HG02885 (cell line): ENCODE measurements around the gene UPP1.
A peak's percentile ranks its signal among the peaks of the same experiment; 100 is the strongest.
"Not testable (repeated sequence)": the region's sequence is repeated elsewhere in the genome, so short reads cannot be mapped to it uniquely, and the experiment has no call there.

ENCODE experiments used
- ATAC-seq: cut with Tn5 transposase; IDR thresholded peaks from one replicate; pipeline ENCODE4 v1.9.1; 2021; ENCODE audit warnings: mild to moderate bottlenecking; ENCODE audit not compliant: unreplicated experiment, poor library complexity

The UPP1 gene

DNA sequence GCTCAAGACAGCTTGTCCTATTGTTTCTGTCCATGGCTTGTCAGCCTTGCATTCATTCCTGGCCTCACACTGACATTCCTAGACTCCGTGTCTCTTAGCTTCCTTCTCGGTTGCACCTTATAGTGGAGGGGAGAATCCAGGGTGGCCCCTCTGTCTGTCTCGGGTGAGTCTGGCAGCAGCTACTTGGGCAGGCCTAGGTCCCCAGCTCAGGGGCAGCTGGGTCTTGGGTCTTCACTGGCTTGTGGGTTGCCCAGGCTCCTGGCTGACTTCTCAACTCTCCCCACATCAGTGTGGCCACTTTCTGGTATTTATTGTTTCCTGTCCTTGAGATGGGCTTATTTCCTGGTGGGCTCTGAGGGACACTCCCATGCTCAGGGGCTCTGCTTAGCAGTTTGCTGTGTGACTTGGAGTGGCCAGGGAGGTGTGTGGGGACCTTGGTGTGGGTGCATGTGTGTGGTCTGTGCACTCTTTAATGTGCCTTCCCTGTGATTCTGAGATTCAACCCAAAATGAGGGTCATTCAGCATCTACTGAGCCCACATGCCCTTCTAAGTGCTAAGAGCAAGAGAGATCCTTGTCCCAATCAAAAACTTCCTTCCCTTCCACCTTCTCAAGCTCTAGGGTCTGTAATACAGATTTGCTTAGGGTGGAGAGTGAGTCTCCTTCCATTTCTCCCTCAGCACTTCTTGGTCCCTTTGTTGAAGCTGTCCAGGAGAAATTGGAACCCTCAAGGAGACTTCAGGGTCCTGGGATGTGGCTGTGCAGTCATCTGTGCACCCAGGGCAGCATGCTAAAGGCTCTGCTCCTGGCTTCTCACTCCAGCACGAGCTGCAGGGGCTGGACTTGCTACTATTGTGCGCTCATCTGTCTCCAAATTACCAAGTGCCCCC, 20.1 kb downstream of the UPP1 start:
- ATAC-seq, result no peak

DNA sequence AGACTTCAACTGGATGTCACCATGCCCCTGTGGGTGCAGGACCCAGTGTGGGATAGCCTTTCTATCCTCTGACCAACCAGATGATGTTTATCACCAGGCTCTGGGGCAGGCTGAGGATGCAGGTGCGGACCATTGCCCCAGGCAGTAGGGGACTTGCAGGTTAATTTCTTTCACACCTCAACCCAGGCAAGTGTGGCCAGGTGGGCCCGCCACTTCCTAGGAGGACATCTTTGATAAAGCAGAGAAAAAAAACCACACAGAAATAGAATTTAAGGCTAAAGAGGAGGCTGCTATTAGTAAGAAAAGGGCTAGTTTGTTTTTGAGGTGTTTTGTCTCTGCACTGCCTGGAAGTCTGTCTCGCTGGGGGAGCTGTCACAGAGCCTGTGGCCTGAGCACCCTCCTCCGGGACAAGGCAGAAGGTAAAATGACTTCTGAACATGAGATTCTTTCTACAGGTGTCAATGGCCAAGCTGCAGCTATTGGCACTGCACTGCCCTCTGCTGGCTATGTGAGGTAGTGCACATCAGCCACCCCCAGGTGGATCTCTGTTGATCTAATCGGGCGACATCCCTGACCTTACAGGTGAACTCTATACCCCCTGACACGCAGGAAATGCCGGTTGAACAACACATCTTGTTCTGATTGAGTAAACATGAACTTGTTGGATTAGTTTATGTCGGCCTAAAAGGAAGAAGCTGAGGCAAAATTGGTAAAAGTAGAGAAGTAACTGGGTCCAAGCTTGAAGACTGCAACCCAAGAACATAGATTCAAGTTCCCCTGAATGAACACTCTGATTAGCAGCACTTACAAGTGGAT, 21.0 kb downstream of the UPP1 start:
- ATAC-seq, result peak; percentile 92

DNA sequence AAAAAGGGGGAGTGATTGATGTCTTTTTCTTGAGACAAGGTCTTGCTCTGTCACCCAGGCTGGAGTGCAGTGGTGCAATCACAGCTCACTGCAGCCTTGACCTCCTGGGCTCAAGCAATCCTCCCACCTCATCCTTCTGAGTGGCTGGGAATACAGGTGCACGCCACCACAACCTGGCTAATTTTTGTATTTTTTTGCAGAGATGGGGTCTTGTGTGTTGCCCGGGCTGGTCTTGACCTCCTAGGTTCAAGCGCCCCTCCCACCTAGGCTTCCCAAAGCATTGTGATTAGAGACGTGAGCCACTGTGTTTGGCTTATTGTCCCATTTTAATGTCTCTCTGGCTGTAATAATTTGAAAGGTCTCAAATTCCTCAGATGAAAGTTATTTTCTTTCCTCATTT, 21.8 kb downstream of the UPP1 start:
- ATAC-seq, result no peak

DNA sequence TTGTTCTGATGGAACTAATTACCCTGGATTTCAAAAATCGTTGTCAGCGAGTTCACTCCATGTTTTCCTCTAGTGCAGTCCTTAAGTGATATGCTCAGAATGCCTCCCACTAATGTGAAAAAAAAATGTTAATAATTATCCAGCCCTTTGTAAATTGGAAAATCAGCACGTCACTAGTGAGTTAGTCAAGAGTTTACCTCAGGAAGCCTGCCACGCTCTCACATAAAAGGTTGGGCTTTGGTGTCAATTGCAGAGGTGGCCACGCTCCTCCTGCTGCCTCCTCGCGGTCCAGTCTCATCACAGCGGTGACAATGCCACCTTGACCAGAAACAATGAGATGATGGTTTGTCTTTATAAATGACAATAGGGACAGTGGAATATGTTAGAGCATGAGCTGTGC, 22.5 kb downstream of the UPP1 start:
- ATAC-seq, result no peak

DNA sequence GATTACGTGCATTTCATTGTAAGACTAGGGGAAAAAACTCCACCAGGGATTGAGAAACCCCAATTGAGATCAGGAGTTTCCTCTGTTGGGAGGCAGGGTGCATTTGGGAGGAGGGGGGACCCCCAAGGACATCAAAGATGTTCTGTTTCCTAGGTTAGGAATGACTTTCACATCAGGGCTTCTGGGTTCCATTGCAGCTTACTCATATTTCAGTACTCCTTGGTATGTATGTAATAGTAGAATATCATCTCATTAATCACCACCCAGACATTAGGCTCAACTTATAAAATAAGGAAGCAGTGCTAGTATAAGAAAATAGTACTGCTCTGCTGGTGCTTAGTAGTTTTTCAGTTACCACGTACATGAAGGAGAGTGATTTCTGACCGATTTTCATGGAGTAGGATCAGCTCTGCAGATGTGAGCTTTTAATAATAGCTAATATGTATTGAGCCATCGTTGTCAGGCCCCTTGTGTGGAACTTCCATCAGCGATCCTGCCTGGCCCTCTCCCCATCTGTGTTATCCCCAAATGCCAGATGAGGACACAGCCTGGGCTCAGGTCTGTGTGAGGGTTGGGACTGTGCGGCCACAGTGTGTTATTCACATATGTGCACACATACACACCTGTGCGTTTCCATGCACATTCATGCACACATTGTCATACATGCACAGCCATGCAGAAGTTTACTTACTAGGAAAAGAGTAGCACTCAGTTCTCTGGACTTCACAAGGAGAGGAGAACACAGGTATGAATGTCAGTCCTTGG, 23.5 kb downstream of the UPP1 start:
- no peak for ATAC-seq

DNA sequence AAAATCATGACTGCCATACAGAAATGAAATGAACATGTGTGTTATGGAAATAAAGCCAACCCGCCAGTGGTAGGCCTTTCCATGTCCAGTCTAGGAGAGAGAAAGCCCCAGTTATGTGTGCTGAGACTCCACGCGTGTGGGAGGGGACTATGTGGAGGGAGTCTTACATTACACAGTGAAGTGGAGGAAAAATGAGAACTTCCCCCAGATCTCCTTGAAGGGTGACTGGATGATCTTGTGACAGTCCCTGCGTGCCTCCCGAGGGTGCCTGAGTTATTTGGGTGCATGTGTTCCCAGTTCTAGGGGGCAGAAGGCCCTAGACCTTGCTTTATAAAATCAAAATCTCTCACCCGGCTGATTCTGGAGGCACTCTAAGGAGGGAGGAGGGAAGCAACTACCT, 24.2 kb downstream of the UPP1 start:
- ATAC-seq, result no peak

DNA sequence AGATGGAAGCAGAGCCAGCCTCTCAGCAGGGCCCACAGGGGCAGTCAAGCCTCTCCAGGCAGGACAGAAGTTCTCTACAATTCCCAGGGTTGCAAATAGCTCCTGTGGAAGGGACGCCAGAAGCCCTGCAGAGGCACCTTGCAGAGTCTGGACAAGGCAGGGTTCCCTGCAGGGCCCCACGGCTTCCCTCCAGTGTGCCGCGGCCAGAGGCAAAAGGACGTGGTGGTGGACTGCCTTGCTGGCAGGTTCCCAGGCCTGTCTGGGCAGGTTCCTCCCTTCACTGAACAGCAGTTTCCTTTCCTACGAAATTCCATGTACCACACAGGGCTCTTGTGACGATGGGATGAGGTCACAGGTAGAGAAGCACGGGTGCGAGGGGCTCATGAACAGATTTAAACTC, 25.1 kb downstream of the UPP1 start:
- ATAC-seq, result no peak

DNA sequence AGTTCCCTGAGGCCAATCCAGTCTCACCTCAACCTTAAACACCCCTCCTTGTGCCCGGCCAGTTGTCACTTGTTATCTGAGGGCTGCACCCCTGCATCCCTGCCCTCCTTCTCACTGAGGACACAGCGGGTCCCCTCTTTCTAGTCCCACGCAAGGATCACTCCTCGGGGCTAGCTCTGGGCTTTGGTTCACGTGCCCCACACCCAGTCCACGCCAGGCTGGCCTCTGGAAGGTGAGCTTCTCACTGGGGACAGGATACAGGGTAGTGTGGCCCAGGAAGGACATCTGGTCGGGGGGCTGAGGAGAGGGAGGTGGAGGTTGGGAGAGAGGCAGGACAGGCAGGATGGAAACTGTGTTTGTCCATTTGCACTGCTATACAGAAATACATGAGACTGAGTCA, 25.5 kb downstream of the UPP1 start:
- ATAC-seq, result no peak

DNA sequence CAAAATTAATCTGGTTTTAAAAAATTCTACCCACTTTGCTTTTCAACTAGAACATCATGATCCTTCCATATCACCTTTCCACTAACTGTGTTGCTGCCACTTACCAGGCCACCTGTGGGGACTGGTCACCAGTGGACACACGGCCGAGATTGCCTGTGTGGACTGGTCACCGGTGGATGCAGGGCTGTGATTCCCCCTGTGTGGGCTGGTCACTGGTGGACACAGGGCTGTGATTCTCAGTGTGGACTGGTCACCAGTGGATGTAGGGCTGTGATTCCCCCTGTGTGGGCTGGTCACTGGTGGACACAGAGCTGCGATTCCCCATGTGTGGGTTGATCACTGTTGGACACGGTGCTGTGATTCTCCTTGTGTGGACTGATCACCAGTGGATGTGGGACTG, 27.0 kb downstream of the UPP1 start:
- no peak for ATAC-seq

DNA sequence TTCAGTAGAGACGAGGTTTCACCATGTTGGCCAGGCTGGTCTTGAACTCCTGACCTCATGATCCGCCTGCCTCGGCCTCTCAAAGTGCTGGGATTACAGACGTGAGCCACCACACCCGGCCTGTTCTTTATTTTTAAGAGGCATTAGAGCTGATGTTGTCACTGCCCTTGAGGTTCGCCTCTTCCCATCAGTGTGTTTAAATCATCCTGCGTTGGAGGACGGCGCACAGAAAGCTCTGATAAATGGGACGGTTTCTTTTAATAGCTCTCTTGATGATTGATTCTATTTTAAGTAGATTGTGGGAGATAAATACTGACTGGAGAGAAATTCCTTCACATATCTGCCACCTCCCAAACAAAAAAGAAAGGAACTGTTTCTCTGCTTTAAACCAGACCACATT, 29.0 kb downstream of the UPP1 start:
- ATAC-seq, result no peak

DNA sequence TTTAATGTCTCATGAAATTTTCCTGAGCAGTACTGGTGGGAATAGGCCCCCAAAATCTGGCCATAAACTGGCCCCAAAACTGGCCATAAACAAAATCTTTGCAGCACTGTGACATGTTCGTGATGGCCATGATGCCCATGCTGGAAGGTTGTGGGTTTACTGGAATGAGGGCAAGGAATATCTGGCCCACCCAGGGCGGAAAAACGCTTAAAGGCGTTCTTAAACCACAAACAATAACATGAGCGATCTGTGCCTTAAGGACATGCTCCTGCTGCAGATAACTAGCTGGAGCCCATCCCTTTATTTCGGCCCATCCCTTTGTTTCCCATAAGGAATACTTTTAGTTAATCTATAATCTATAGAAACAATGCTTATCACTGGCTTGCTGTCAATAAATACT, 31.5 kb downstream of the UPP1 start:
- ATAC-seq, result not testable (repeated sequence)

DNA sequence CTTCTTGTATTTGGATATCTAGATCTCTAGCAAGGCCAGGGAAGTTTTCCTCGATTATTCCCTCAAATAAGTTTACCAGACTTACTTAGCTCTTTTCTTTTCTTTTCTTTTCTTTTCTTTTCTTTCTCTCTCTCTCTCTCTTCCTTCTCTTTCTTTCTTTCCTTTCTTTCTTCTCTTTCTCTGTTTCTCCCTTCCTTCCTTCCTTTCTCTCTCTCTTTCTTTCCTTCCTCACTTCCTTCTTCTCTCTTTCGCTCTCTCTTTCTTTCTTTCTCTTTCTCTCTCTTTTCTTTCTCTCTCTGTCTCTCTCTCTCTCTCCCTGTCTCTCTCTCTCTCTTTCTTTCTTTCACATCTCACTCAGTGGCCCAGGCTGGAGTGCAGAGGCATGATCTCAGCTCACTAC, 37.0 kb downstream of the UPP1 start:
- no peak for ATAC-seq

DNA sequence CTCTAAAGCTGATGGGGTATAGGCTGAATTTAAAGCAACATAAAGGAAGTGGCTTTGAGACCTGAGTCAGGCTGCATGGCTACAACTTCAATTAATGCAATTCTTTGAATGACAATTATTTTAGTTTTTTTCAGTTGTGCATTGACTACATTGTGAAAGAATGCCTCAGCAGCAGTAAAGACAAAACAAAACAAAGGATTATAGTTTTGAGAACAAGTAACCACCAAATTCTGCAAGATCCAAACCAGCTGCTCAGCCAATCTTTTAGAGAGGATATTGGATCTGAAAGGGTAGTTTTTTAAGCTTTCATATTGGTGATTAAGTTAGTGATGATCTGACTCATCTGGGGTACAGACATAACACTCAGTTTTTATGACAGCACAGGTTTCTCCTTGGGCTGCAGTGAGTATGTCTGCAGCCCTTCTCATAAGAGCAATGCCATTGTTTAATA, 41.6 kb downstream of the UPP1 start:
- ATAC-seq, result peak; percentile 80

DNA sequence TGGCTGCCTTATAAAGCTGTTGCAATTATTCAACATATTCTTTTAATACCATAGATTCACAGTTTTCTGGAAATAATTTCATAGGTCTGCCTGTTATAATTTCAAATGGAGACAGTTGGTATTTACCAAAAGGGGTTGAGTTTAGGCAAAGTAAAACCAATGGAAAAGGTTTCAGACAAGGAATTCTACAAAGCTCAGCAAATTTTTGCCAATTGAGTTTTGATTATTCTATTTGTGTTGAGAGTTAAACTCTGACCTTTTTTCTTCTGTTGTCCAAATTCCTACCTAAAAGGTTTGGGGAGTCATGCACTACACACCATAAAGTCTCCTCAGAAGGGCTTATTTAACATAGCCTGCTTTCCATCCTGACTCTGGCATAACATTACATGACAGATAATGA, 43.7 kb downstream of the UPP1 start:
- ATAC-seq, result no peak

DNA sequence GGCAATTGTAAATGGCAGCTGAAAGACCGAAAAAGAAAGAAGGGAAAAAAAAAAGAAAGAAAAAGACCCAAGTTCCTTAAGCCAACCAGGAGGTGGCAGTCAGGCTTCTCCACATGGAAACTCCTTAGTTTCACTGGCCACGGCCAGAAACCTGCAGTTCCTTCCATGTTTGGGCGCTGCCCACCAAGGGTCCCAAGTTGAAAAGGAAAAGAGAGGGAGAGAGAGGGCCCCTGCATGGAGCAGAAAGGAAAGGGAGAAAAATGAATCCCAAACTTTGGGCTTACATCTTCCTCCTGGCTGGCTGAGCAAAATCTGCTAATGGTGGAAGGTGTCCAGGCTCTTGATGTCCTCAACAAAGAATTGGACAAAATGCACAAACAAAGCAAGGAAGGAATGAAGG, 50.4 kb downstream of the UPP1 start:
- ATAC-seq, result no peak

DNA sequence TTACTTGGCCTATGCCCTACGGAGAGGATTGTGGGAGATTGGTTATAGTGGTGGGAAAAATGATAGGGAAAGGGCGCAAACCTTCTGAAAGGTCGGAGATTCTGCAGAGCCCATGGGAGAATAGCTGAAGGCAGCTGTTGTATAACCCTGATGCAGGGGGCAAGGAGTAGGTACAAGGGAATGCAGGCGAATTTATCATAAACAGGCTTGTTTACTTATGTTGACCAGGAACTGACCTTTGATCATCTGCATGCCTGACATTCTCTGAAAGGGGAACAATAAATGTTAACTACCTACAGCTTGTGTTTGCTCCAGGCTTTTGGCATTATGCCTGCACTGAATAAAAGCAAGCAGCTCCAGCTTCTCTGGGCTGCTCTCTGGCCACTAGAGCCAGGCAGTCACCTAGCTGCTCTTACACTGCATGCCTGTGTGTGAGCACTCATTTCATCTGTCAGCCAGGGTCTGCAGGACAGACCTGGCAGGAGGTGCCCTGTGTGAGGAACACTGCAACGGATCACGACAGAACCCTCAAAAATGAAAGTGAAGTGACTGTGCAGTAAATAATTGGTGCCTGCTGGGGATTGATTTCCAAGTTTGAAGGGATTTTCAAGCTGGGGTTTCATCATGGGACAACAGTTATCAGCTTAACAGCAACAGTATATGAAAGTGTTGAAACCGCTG, 51.1 kb downstream of the UPP1 start:
- ATAC-seq, result no peak

DNA sequence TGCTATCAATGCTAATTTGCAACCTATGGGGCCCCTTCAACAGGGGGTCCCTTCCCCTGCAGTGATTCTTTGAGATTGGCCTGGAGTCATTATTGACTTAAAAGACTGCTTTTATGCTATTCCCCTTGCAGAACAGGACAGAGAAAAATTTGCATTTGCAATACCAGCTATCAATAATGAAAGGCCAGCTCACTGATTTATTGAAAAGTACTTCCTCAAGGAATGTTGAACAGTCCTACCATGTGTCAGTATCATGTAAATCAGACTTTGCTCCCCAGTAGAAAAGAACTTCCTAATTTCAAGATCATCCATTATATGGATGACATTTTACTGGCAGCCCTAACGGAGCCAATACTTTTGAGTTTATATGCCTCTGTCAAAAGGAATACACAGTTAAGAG, 52.5 kb downstream of the UPP1 start:
- no peak for ATAC-seq

DNA sequence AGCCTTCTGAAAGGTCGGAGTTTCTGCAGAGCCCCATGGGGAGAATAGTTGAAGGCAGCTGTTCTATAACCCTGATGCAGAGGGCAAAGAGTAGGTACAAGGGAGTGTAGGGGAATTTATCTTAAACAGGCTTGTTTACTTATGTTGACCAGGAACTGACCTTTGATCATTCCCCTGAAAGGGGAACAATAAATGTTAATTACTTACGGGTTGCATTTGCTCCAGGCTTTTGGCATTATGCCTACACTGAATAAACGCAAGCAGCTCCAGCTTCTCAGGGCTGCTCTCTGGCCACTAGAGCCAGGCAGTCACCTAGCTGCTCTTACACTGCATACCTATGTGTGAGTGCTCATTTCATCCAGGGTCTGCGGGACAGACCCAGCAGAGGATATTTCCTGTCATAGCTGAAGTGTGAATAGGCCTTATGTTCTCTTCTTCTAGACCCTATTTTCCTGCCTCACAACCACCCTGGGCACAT, 55.3 kb downstream of the UPP1 start:
- ATAC-seq, result no peak

DNA sequence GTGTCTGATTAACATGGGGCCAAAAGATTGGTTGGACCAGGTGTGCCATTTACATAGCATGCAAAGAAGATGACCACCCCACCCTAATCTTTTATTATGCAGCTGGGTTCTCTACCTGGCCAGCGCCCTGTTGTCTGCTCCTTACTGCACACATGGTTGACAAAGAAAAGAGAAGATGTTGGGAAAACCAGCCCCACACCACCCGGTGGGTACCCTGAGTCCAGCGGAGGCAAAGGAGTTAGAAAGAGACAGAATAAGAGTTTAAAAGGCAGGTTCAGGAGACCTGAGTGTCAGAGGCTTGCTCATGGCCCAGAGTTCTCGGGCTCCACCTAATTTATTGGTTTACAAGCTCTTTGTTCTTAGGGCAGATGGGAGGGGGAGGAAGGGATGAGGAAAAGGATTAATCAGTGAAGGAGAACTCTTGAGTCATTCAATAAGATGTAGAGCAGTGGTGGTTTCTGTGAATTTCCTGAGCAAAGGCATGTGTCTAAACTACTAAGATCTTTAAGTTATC, 58.1 kb downstream of the UPP1 start:
- no peak for ATAC-seq

DNA sequence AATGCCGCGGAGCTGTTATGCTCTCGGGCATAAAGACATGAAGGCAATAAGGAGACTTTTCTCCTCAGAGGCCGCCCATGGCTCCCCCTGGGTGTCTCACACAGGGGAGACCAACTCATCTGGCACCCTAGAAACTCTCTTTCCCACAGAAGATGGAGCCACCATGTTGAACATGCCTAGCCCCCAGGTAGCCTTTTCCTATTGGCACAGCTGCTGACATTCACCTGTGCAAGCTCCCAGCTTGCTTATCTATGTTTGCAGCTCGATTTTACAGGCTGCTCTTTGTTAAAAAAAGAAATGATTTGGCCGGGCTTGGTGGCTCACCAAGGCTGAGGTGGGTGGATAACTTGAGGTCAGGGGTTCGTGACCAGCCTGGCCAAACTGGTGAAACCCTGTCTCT, 58.6 kb downstream of the UPP1 start:
- not testable (repeated sequence) for ATAC-seq
